GM19395 (cell line): ENCODE results near the gene DDX42.
"Not testable (repeated sequence)": the region's sequence is repeated elsewhere in the genome, so short reads cannot be mapped to it uniquely, and the experiment has no call there.

Source experiments
- ATAC-seq: cut with Tn5 transposase; IDR thresholded peaks from one replicate; pipeline ENCODE4 v1.9.1; 2021; ENCODE audit warnings: mild to moderate bottlenecking, moderate library complexity; ENCODE audit not compliant: unreplicated experiment

DDX42 gene

GRCh38 chr17:63774969-63775265 lies 947 bp downstream of the DDX42 start:
- ATAC-seq: no peak

DNA sequence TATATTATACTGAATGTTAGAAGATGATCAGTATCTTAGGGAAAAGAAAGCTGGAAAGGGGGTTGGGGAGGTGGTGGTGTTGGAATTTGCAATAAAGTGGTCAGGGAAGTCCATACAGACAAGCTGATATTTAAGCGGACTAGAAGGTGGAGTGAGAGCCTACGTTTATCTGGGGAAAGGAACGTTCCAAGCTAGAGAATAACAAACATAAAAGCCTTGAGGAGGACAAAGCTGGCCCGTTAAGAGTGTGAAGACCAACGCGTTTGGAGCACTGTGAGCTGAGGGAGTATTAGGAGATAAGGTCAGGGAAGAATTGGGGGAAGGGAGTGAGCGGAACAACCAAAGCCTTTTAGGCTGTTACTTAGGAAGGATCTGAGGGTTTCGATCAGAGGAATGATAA lies 1.4 kb downstream of the DDX42 start:
- ATAC-seq: no peak

DNA sequence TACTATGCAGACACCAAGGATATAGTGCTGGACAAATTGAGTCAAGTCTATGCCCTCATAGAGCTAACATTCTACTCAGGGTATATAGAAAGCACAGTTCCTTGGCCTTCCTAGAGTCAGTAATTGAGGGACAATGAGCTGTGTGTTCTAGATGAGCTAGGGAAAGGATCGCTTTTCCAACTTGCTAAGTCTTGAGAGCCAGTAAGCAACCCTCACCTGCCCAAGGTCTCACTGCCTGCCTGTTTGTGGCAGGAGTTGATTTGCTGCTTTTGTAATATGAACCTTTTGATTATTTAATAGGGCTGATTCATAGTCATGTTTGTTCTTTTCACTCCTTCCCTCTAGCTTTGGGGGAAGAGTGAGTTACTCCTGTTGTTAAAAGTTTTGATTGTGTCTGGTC lies 6.5 kb downstream of the DDX42 start:
- ATAC-seq: no peak

DNA sequence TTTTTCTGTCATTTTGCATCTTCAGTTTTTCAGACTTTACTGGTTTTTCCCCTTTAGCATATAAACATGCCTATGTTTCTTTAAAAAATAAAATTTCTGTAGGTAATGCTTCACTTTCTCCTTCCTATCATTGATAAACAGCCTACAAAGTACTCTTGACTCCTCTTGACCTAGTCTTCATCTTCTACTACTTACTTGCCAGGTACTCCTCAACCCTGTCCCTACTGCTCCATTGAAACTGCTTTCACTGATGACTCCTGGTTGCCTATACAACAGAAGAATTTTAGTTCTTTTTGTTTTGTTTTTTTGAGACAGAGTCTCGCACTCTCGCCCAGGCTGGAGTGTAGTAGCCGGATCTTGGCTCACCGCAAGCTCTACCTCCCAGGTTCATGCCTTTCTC lies 7.0 kb downstream of the DDX42 start:
- no peak for ATAC-seq

GRCh38 chr17:63783522-63783921 lies 9.6 kb downstream of the DDX42 start:
- no peak for ATAC-seq

DNA sequence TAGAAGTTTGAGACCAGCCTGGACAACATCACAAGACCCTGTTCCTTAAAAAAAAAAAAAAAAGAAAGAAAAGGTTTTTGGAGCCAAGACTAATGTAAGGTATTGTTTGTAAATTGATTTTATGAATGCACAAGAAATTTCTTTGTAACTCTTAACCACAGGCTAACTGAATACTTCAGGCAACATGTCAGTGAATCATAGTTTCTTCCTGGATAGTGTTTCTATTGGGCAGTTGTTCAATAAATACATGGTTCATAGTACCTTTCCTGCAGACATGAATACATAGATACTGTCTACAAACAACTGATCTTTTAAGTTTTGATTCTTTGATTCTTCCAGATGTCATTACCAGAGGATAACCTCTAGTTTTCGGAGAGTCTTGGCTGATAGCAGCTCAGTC lies 11.6 kb downstream of the DDX42 start:
- ATAC-seq: no peak

- no peak for ATAC-seq
Observed at GRCh38 chr17:63786117-63786516, 12.1 kb downstream of the DDX42 start.

DNA sequence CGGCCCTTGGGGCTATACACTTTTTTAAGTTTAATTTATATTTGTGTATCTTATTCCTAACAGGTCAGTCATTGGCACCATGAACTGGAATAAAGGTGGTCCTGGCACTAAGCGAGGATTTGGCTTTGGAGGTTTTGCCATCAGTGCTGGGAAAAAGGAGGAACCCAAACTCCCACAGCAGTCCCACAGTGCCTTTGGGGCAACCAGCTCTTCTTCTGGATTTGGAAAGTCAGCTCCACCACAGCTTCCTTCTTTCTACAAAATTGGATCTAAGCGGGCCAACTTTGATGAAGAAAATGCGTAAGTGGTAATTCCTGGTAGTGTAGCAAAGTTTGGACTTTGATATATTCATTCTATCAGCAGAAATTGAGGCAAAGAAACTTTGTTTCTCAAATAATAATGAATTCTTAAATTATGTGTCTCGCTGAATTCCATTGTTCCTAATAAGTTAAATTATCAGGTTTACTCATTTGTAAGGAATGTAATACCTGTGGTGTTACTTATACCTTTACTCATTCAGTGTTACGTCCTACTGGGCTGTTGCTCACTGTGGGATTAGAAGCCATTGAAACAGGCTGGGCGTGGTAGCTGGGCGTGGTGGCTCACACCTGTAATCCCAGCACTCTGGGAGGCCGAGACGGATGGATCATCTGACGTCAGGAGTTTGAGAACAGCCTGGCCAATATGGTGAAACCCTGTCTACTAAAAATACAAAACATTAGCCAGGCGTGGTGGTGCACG lies 13.2 kb downstream of the DDX42 start:
- ATAC-seq: no peak

GRCh38 chr17:63790057-63790456 lies 16.1 kb downstream of the DDX42 start:
- no peak for ATAC-seq

GRCh38 chr17:63792055-63792729 lies 18.2 kb downstream of the DDX42 start:
- ATAC-seq: no peak

GRCh38 chr17:63796375-63796774 lies 22.4 kb downstream of the DDX42 start:
- ATAC-seq: not testable (repeated sequence)

DNA sequence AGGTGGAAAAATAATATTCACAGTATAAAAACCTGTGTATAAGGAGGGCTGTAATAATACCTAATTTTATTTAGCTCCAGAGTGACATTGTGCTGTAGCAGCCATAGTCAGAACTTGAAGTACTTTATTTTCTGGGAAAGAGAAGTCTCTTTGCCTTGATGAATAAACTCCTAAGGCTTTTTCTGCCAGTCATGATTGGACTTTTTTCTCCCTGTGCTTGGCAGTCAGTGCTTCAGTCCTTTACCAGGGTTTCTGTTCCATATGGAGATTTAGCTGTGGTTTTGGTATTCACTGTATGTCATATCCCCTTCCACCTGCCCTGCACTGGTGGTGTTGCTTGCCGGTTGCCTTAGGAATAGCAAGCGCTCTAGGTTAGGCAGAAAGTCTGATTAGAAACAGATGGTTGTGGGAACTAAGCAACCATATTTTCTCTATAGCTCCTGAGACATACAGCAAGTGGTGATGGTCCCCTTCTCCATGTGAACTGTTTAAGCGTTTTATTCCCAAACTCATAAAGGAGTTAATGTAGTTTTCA lies 24.7 kb downstream of the DDX42 start:
- ATAC-seq: no peak

- no peak for ATAC-seq
Observed at GRCh38 chr17:63800783-63801182, 26.8 kb downstream of the DDX42 start.

- no peak for ATAC-seq
Observed at GRCh38 chr17:63804328-63804727, 30.4 kb downstream of the DDX42 start.

- no peak for ATAC-seq
Observed at GRCh38 chr17:63805591-63805990, 31.6 kb downstream of the DDX42 start.

DNA sequence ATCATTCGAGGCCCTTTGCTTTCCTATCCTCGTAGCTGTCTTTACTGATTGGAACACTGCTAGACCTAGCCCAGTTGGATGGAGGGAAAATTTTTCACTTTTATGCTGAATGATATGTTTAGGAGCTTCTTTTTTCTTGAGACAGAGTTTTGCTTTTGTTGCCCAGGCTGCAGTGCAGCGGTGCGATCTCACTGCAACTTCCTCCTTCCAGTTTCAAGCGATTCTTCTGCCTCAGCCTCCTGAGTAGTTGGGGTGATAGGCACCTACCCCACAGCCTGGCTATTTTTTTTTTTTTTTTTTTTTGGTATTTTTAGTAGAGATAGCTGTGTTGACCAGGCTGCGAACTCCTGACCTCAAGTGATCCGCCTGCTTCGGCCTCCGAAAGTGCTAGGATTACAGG lies 36.0 kb downstream of the DDX42 start:
- no peak for ATAC-seq

- no peak for ATAC-seq
Observed at GRCh38 chr17:63816123-63816522, 42.2 kb downstream of the DDX42 start.

DNA sequence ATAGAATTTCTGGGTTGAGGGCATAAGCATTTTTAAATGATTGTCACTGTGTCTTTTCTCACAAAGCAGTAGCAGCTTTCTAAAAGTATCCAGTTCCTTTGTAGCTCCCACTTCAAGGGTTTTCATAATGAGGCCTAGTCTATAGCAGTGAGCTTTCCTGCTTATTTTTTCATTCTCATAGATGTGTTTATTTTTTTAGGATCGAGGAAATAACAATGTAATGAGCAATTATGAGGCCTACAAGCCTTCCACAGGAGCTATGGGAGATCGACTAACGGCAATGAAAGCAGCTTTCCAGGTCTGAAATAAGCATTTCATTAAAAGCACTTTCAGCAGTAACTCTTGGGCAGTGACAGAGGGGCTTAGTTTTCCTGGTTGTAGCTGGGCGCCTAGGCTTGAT lies 42.7 kb downstream of the DDX42 start:
- ATAC-seq: no peak

DNA sequence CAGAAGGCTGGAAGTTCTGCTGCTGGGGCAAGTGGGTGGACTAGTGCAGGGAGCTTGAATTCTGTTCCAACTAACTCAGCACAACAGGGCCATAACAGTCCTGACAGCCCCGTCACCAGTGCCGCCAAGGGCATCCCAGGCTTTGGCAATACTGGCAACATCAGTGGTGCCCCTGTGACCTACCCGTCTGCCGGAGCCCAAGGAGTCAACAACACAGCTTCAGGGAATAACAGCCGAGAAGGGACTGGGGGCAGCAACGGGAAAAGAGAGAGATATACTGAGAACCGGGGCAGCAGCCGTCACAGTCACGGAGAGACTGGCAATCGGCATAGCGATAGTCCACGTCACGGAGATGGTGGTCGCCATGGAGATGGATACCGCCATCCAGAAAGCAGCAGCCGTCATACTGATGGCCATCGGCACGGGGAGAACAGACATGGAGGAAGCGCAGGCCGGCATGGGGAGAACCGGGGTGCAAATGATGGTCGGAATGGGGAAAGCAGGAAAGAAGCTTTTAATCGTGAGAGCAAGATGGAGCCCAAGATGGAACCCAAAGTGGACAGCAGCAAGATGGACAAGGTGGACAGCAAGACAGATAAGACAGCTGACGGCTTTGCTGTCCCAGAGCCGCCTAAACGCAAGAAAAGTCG lies 43.9 kb downstream of the DDX42 start:
- ATAC-seq: no peak

DNA sequence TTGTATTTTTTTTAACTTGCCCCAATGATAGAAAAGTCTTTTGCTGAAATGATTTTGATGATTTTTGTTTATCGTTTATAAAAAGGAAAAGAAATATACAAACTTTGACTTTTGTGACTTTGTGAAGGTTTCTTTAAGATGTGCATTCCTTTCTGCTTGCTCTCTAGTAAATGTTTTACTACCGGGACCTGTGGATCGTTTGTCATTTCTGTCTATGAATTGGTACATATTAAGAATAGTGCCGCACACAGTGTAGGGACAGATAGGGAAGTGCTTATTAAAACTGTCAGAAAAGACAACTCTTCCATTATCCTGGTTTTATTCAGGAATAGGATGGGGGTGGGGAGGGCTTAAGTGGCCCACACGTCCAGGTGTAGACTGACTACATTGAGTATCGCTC lies 45.2 kb downstream of the DDX42 start:
- ATAC-seq: no peak

DNA sequence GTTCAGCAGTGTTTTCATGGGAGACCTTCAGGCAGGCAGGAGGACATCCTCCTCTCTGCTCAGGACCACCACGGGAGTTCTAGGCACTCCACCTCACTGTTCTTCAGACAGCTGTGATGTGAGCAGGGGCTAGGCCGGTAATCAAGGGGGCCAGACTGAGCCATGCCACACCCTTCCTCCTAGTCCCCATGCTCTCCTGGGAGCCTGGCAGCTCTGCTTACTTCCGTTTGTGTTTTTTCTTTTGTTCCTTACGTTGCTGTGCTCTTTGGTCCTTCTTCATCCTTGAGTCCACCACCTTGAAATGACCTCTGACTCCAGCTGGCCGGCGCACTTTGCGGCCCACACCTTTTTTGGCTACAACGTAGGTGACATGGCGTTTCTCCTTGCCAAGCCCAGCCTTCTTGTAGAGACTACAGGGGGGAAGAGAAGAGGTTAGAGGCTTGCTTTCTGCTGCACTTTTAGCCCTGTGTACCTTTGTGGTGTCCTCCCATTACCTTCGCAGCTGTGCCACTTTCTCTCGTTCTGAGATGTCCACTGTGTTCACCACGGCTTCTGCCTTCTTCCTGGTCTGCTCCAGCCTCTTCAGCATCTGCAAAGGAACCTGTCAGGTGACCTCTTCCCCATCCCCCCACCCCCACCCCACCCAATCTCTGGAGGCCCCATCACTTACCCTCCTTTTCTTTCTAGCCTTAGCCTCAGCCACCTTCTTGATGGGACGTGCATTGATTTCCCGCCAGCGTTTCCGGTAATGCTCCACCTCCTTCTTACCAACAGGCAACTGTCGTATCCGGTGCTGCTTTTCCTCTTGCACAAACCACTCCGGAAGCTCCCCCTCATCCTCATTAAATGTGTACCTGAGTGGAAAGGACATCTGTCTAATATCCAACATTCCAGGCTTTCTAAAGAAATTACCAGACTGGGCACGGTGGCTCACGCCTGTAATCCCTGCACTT lies 45.9 kb downstream of the DDX42 start:
- no peak for ATAC-seq
